HEK293 (cell line): ENCODE results near the gene IFFO2.

ENCODE experiments used
- CTCF ChIA-PET: fragments of 350-600 bp; formaldehyde crosslinking; extraction: SDS; loops from one replicate; lab custom pipeline; 2021; ENCODE audit warnings: antibody characterized with exemption; lab: Yijun Ruan, JAX
- POLR2A ChIA-PET: fragments of 300-600 bp; formaldehyde crosslinking; extraction: SDS; loops from one replicate; lab custom pipeline; 2020; ENCODE audit warnings: antibody characterized with exemption, inconsistent platforms; lab: Yijun Ruan, JAX
- H3K27ac ChIP-seq: fragments of 200-500 bp; sonication (Bioruptor generic); 2 replicates; pipeline ENCODE4 v1.5.1; 2014; ENCODE audit warnings: low read depth, low read length, control low read depth, inconsistent platforms; ENCODE audit errors: extremely low read depth
- H3K36me3 ChIP-seq, 2 experiments: fragments of 200-500 bp in 1 of 2; sonication (Bioruptor generic) in 1 of 2; 1 replicate in 1 of 2; 2 replicates in 1 of 2; pipeline ENCODE4 v1.5.1; 2014 to 2017; ENCODE audit warnings: inconsistent platforms in 2 of 2, low read length in 2 of 2; ENCODE audit not compliant: control insufficient read depth in 2 of 2, insufficient read depth in 1 of 2
- H3K4me1 ChIP-seq: fragments of 200-500 bp; sonication (Bioruptor generic); 2 replicates; pipeline ENCODE4 v1.5.1; 2014; ENCODE audit warnings: mild to moderate bottlenecking, low read length, inconsistent platforms; ENCODE audit not compliant: control insufficient read depth, insufficient read depth
- H3K4me3 ChIP-seq: 2 replicates; pipeline ENCODE4 v1.5.1; 2011; ENCODE audit warnings: low read depth, mild to moderate bottlenecking, control low read depth, low read length, moderate library complexity
- H3K9me3 ChIP-seq: fragments of 200-500 bp; sonication (Bioruptor generic); 2 replicates; pipeline ENCODE4 v1.5.1; 2014; ENCODE audit warnings: low read depth, low read length, inconsistent platforms; ENCODE audit not compliant: control insufficient read depth, insufficient read depth
- GLI2 ChIP-seq: fragments of 450-650 bp; formaldehyde crosslinking; IDR thresholded peaks from 2 replicates; pipeline ENCODE4; 2017; ENCODE audit warnings: missing biosample characterization, missing genetic modification characterization, low read depth, borderline replicate concordance
- GLI4 ChIP-seq: fragments of 450-650 bp; formaldehyde crosslinking; IDR thresholded peaks from 2 replicates; pipeline ENCODE4 v1.5.1; 2016; ENCODE audit warnings: missing biosample characterization, missing genetic modification characterization
- KLF16 ChIP-seq: fragments of 450-650 bp; formaldehyde crosslinking; IDR thresholded peaks from 2 replicates; pipeline ENCODE4 v1.5.1; 2017; ENCODE audit warnings: missing biosample characterization, missing genetic modification characterization
- OVOL3 ChIP-seq: fragments of 450-650 bp; formaldehyde crosslinking; IDR thresholded peaks from 2 replicates; pipeline ENCODE4 v1.5.1; 2016; ENCODE audit warnings: missing biosample characterization, missing genetic modification characterization
- TCF7L2 ChIP-seq: IDR thresholded peaks from 2 replicates; pipeline ENCODE4 v1.6.1; 2011; ENCODE audit warnings: low read depth, mild to moderate bottlenecking, inconsistent platforms, low read length, moderate library complexity, borderline replicate concordance
- ZBTB20 ChIP-seq: fragments of 450-650 bp; formaldehyde crosslinking; IDR thresholded peaks from 2 replicates; pipeline ENCODE4 v1.5.1; 2016; ENCODE audit warnings: missing biosample characterization, missing genetic modification characterization
- ZFP3 ChIP-seq: fragments of 450-650 bp; formaldehyde crosslinking; IDR thresholded peaks from 2 replicates; pipeline ENCODE4 v1.5.1; 2016; ENCODE audit warnings: low read depth, missing biosample characterization, missing genetic modification characterization
- ZFP37 ChIP-seq: fragments of 450-650 bp; formaldehyde crosslinking; IDR thresholded peaks from 2 replicates; pipeline ENCODE4 v1.5.1; 2016; ENCODE audit warnings: missing biosample characterization, missing genetic modification characterization
- ZIC2 ChIP-seq: fragments of 450-650 bp; formaldehyde crosslinking; IDR thresholded peaks from 2 replicates; pipeline ENCODE4 v1.5.1; 2016; ENCODE audit warnings: missing biosample characterization, missing genetic modification characterization
- ZNF18 ChIP-seq: fragments of 450-650 bp; formaldehyde crosslinking; IDR thresholded peaks from 2 replicates; pipeline ENCODE4 v1.5.1; 2016; ENCODE audit warnings: missing biosample characterization, missing genetic modification characterization
- ZNF239 ChIP-seq: fragments of 450-650 bp; formaldehyde crosslinking; IDR thresholded peaks from 2 replicates; pipeline ENCODE4 v1.5.1; 2016; ENCODE audit warnings: missing biosample characterization, missing genetic modification characterization
- ZNF292 ChIP-seq: fragments of 450-650 bp; formaldehyde crosslinking; IDR thresholded peaks from 2 replicates; pipeline ENCODE4 v1.5.1; 2016; ENCODE audit warnings: low read depth, missing biosample characterization, missing genetic modification characterization, borderline replicate concordance
- ZNF341 ChIP-seq: fragments of 450-650 bp; formaldehyde crosslinking; IDR thresholded peaks from 2 replicates; pipeline ENCODE4; 2016; ENCODE audit warnings: low read depth, missing biosample characterization, missing genetic modification characterization
- ZNF549 ChIP-seq: fragments of 450-650 bp; IDR thresholded peaks from 2 replicates; pipeline ENCODE4 v1.5.1; 2018; ENCODE audit warnings: missing biosample characterization, missing genetic modification characterization, mild to moderate bottlenecking, inconsistent platforms, moderate library complexity
- ZNF677 ChIP-seq: fragments of 450-650 bp; IDR thresholded peaks from 2 replicates; pipeline ENCODE4 v1.5.0; 2018; ENCODE audit warnings: missing biosample characterization, mild to moderate bottlenecking, missing genetic modification characterization, moderate library complexity
- ZNF76 ChIP-seq: fragments of 450-650 bp; formaldehyde crosslinking; IDR thresholded peaks from 2 replicates; pipeline ENCODE4; 2016; ENCODE audit warnings: low read depth, missing biosample characterization, missing genetic modification characterization, borderline replicate concordance
- ZNF777 ChIP-seq: fragments of 450-650 bp; formaldehyde crosslinking; IDR thresholded peaks from 2 replicates; pipeline ENCODE4 v1.5.1; 2017; ENCODE audit warnings: missing biosample characterization, missing genetic modification characterization, borderline replicate concordance
- ZSCAN30 ChIP-seq: fragments of 450-650 bp; IDR thresholded peaks from 2 replicates; pipeline ENCODE4 v1.5.1; 2018; ENCODE audit warnings: missing biosample characterization, mild to moderate bottlenecking, missing genetic modification characterization, moderate library complexity
- TF ChIP-seq, protein P1 (sequence below): fragments of 450-650 bp; formaldehyde crosslinking; IDR thresholded peaks from 2 replicates; pipeline ENCODE4; 2016; ENCODE audit warnings: missing biosample characterization, missing genetic modification characterization
- TF ChIP-seq, protein P2 (sequence below): fragments of 450-650 bp; formaldehyde crosslinking; IDR thresholded peaks from 2 replicates; pipeline ENCODE4 v1.5.1; 2016; ENCODE audit warnings: missing biosample characterization, missing genetic modification characterization

IFFO2 gene

GRCh38 chr1:18879215-18879790 lies 77.2 kb downstream of the IFFO2 start (continued):
- TF ChIP-seq ZNF292 (tag by site-specific recombination) (no peak), GLI4 (no peak)

DNA sequence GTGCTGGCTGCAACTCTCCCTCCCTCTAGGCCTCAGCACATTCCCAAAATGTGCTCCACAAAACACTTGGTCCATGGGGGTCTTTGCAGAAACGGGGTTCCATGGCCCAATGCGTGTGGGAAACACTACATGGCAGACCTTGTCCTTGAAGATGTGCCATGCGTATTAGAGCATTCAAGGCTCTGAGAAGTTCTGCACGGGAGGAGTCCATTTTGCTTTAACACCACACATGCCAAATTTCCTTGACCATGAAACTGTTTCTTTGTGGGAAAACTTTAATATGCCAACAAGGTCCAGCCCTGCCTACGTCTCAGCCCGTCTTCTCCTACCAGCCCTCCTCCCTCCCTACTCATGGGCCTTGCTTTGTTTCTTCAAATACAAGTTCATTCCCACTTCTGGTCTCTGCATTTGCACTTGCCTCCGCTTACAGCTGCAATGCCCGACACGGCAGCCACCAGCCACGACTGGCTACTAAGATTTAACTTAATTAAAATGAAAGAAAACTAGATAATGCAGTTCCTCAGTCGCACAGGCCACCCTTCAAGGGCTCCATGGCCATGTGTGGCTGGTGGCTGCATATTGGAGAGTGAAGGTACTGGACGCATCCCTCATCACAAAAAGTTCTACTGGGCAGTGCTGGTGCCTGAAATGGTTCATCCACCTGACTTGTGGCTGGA lies 77.8 kb downstream of the IFFO2 start:
- POLR2A ChIA-PET = no interaction called here
- Histone ChIP-seq H3K9me3 (no peaks in the 10 kb centered on the region), H3K27ac (no peak overlapping the region), H3K36me3 (peaks cover 0 to 6% of the 10 kb centered on the region in 2 experiments; a peak in 1 of 3 replicates), H3K4me1 (0 out of 2 replicates have a peak, but pooled peaks cover 2% of the 10 kb centered on the region), H3K4me3 (no peak overlapping the region)
- TF ChIP-seq ZIC2 (tag by site-specific recombination) (no peak), ZNF76 (tag by site-specific recombination) (no peak), ZNF239 (tag by site-specific recombination) (peak; percentile 98)
- CTCF ChIA-PET = interaction anchor here (0.6 to 2.2 kb wide), 3 partner anchors 31 to 303 kb away, joined by 3 to 10 read pairs (median 3); no protein-coding TSS in a partner anchor

GRCh38 chr1:18877282-18877681 lies 79.2 kb downstream of the IFFO2 start:
- CTCF ChIA-PET = interaction anchor here (1.0 to 2.2 kb wide), 2 partner anchors 151 to 280 kb away, joined by 4 to 10 read pairs; no protein-coding TSS in a partner anchor
- H3K4me3 ChIP-seq = no peak overlapping the region
- H3K4me1 ChIP-seq = 0 out of 2 replicates have a peak, but pooled peaks cover 2% of the 10 kb centered on the region
- no peaks in the 10 kb centered on the region for H3K36me3 ChIP-seq
- no peak overlapping the region for H3K27ac ChIP-seq
- TF ChIP-seq ZFP37 (tag by site-specific recombination) = no peak
- TF ChIP-seq ZNF341 = no peak
- no peak for TF ChIP-seq ZNF677 (tag by site-specific recombination)
- no peak for TF ChIP-seq ZNF18 (tag by site-specific recombination)
- TF ChIP-seq ZNF549 (tag by site-specific recombination) = no peak
- TF ChIP-seq GLI2 (tag by site-specific recombination) = no peak
- TF ChIP-seq ZFP3 (tag by site-specific recombination) = no peak
- TF ChIP-seq ZSCAN30 (tag by site-specific recombination) = no peak
- TF ChIP-seq KLF16 (tag by site-specific recombination) = no peak
- no peak for TF ChIP-seq TCF7L2
- TF ChIP-seq, protein P1, sequence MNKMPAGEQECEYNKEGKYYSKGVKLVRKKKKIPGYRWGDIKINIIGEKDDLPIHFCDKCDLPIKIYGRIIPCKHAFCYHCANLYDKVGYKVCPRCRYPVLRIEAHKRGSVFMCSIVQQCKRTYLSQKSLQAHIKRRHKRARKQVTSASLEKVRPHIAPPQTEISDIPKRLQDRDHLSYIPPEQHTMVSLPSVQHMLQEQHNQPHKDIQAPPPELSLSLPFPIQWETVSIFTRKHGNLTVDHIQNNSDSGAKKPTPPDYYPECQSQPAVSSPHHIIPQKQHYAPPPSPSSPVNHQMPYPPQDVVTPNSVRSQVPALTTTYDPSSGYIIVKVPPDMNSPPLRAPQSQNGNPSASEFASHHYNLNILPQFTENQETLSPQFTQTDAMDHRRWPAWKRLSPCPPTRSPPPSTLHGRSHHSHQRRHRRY (tag by site-specific recombination) = no peak
- TF ChIP-seq, protein P2, sequence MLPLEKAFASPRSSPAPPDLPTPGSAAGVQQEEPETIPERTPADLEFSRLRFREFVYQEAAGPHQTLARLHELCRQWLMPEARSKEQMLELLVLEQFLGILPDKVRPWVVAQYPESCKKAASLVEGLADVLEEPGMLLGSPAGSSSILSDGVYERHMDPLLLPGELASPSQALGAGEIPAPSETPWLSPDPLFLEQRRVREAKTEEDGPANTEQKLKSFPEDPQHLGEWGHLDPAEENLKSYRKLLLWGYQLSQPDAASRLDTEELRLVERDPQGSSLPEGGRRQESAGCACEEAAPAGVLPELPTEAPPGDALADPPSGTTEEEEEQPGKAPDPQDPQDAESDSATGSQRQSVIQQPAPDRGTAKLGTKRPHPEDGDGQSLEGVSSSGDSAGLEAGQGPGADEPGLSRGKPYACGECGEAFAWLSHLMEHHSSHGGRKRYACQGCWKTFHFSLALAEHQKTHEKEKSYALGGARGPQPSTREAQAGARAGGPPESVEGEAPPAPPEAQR (tag by site-specific recombination) = no peak
- no peak for TF ChIP-seq ZBTB20 (tag by site-specific recombination)
- TF ChIP-seq ZNF777 (tag by site-specific recombination) = no peak
- no peak for TF ChIP-seq OVOL3
- POLR2A ChIA-PET = no interaction called here
- H3K9me3 ChIP-seq = no peaks in the 10 kb centered on the region
